Stimulated activated CD8-positive, alpha-beta memory T cell treated with anti-CD3 and anti-CD28 coated beads, Interleukin-12 subunit alpha, Interleukin-12 subunit beta, amount 100 ng/mL, for 24 hours (primary cell): ENCODE data around the gene RNU5B-1.

ENCODE experiments used
- DNase-seq: peaks from one replicate; pipeline ENCODE4 v3.0.0-alpha.2; 2020; ENCODE audit errors: extremely low read depth

RNU5B-1 gene

GRCh38 chr15:65289261-65289854, 15.1 kb upstream of the RNU5B-1 start:
- DNase-seq = no peak

- no peak for DNase-seq
Measured at GRCh38 chr15:65290228-65290627, 14.2 kb upstream of the RNU5B-1 start.

DNA sequence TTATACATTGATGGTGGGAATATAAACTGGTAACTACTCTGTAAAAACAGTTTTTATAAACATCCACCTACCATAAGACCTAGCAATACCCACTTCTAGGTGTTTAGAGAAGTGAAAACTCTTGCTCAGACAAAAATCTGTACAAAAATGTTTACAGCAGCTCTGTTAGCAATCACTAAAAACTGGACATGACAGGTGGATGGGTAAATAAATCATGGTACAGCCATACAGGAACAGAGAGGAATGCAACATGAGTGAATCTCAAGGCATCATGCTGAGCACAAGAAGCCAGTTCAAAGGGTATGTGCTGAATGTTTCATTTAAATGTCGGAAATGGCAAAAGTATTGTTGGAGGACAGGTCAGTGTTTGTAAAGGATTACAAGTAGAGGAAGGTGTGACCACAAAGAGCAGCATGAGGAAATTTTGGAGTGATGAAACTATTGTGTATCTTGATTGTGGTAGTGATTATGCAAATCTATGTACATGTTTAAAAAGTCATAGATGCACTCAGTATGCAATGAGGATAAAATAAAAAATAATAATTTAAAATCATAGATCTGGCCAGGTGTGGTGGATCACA, 11.4 kb upstream of the RNU5B-1 start:
- DNase-seq = no peak

- DNase-seq = no peak
Measured at GRCh38 chr15:65298731-65299130, 5.7 kb upstream of the RNU5B-1 start.

- DNase-seq = no peak
Measured at GRCh38 chr15:65300924-65301441, 3.5 kb upstream of the RNU5B-1 start.

- no peak for DNase-seq
Measured at GRCh38 chr15:65302061-65302460, 2.4 kb upstream of the RNU5B-1 start.

DNA sequence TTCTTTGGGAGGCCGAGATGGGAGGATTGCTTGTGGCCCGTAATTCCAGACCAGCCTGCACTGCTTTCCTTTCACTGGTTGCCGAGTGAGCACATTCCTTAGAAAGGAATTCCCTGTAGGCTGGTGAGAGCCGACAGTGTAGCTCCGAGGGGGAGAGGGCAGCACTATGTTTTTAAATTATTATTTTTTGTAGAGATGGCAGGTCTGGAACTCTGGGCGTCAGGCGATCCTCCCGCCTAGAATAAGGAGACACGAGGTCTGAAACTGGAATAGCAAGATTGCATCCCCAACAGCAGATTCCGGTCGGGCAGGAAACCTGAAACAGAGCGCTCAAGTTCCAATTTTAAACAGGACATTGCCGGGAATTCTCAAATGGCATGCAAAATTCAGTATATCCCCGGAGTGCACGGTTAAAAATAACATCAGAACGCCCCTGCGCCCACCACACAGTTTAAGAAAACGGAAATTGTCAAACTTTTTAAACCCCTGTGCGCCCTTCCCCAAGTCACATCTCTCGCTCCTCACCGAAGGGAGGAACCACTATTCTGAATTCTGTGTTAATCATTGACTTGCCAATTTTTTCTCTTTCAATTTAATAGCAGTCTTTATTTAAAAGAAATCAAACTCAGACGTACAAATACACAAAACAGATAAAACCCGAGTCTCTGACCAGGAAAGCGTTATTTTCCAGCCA, 643 bp upstream of the RNU5B-1 start:
- DNase-seq = no peak

DNA sequence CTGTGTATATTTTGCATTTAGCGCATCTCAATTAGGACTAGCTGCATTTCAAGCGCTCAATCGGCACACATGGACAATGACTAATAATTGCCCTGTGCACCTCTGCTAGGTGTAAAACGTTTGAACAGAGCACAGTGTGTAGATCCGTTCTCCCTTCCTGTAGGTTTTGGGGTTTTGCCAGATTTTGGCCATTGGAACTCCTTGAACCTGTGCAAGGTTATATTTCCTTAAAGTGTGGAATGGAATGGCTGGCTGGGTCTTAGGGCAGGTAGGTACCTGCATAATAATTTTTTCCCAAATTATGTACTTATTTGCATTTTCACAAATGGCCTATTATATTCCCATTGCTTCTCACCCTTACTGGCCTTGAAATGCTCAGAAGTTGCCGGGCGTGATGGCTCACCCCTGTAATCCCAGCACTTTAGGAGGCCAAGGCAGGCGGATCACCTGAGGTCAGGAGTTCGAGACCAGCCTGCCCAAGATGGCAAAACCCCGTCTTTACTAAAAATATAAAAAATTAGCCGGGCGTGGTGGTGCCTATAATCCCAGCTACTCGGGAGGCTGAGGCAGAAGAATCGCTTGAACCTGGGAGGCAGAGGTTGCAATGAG, 777 bp downstream of the RNU5B-1 start:
- DNase-seq = no peak

DNA sequence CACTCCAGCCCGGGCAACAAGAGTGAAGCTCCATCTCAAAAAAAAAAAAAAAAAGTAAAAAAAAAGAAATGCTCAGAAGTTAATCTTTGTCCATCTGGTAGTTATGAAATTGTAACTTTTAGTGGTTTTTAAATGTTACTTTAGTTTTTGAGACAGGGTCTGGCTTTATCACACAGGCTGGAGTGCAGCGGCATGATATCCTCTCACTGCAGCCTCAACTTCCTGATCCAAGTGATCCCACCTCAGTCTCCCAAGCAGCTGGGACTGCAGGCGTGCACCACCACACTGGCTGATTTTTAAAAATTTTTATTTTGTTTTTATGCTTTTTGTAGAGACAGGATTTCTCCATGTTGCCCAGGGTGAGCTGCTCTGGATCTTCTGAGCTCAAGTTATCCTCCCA, 1.3 kb downstream of the RNU5B-1 start:
- no peak for DNase-seq

GRCh38 chr15:65306551-65306950, 2.1 kb downstream of the RNU5B-1 start:
- no peak for DNase-seq

DNA sequence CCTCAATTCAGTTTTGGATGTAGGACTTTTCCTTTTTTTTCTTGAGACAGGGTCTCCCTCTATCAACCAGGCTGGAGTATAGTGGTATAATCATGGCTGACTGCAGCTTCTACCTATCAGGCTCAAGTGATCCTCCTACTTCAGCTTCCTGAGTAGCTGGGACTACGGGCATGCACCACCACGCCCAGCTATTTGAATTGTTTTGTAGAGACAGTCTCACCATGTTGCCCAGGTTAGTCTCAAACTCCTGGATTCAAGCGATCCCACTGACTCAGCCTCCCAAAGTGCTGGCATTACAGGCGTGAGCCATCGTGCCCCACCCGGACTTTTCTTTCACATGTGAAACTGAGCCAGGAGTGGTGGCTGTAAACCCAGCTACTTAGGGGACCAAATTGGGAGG, 3.5 kb downstream of the RNU5B-1 start:
- DNase-seq = no peak

- no peak for DNase-seq
Measured at GRCh38 chr15:65309882-65310418, 5.5 kb downstream of the RNU5B-1 start.

DNA sequence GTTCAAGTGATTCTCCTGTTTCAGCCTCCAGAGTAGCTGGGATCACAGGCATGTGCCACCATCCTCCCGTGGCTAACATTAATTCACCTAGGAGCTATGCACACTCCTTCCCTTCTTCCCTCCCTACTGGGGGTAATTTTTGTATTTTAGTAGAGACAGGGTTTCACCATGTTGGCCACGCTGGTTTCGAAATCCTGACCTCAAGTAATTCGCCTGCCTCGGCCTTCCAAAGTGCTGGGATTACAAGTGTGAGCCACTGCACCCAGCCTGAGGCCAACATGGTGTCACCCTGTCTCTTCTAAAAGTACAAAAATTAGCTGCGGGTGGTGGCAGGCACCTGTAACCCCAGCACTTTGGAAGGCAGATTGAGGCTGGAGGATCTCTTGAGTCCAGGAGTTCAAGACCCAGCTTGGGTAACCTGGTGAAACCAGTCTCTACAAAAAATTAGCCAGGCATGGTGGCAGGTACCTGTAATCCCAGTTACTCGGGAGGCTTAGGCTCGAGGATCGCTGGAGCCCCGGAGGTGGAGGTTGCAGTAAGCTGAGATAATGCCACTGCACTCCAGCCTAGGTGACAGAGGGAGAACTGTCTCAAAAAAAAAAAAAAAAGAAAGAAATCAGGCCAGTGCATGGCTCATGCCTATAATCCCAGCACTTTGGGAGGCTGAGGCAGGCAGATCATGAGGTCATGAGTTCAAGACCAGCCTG, 6.1 kb downstream of the RNU5B-1 start:
- no peak for DNase-seq

- no peak for DNase-seq
Measured at GRCh38 chr15:65311760-65312159, 7.3 kb downstream of the RNU5B-1 start.

GRCh38 chr15:65312400-65312916, 8.0 kb downstream of the RNU5B-1 start:
- DNase-seq = no peak

- DNase-seq = no peak
Measured at GRCh38 chr15:65318870-65319356, 14.4 kb downstream of the RNU5B-1 start.

GRCh38 chr15:65323071-65323511, 18.6 kb downstream of the RNU5B-1 start:
- DNase-seq = no peak

DNA sequence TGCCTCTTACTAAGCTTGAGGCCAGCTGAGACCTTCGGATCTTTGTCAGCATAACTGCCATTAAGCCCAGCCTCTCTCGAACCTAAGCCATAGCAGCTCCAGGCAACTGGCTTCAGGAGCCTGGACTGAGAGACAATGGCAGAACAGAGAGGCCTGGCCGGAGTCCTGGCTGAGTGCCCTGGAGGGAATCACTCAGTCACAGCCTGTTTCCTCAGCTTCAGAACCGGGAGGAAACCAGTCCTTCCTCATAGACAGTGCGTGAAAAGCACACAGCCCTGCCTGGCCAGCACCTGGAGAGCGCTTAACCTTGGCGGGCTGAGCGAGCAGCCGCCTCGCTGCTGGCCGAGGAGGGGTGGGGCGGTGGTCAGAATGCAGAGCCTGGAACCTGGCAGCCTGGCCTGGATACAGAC, 21.6 kb downstream of the RNU5B-1 start:
- DNase-seq = no peak

- no peak for DNase-seq
Measured at GRCh38 chr15:65326818-65327217, 22.3 kb downstream of the RNU5B-1 start.

DNA sequence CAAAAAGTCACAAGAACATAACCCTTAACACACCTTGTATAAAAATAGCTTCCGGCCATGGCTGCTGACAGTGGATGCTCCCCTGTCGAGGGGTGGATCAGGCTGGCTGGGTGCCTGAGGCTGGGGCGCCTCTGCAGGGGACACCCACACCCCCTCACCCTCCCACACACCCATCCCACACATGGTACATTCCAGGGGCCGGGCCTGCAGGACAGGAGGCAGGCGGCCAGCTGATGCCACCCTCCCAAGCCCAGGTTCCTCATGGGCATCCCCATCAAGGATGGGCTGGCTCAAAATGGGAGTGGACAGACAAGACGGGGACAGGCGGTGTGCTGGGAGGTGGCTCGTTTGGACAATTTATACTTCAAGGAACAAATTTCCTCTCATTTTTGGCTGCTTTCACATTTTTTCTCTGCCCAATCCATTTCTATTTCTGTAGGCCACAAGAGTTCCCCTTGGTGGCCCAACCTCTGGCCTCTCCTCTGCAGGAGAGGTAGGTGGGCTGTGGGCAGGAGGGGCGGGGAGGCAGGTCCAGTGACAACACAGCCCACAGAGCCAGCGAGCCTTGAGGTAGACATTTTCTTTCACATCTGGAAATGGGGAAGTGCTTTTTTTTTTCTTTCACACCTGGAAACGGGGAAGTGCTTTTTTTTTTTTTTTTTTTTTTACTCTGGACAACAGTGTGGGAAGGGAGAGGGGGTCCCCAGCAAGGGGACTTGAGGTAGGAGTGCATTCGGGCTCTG, 23.3 kb downstream of the RNU5B-1 start:
- no peak for DNase-seq
